ENCODE data around the gene MEP1B.

DNA sequence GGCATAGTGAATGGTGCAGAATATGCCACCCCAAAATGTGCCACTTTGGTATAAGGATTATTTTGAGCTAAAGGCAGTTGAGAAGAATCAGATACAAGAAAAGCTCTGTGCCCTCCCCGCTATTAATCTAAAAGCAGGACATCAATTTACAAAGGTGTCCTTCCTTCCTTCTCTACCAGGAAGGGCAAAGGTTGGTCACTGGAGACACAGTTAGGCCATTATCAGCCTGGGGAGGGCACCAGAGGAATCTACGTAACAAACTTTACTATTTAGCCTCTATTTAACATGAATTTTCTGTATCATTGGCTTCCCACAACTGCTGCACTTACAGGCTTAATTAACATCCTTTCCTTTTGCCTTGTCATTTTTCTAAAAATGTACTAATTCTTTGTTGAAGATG lies 52.6 kb downstream of the MEP1B start:
- TF ChIP-seq, protein P1, sequence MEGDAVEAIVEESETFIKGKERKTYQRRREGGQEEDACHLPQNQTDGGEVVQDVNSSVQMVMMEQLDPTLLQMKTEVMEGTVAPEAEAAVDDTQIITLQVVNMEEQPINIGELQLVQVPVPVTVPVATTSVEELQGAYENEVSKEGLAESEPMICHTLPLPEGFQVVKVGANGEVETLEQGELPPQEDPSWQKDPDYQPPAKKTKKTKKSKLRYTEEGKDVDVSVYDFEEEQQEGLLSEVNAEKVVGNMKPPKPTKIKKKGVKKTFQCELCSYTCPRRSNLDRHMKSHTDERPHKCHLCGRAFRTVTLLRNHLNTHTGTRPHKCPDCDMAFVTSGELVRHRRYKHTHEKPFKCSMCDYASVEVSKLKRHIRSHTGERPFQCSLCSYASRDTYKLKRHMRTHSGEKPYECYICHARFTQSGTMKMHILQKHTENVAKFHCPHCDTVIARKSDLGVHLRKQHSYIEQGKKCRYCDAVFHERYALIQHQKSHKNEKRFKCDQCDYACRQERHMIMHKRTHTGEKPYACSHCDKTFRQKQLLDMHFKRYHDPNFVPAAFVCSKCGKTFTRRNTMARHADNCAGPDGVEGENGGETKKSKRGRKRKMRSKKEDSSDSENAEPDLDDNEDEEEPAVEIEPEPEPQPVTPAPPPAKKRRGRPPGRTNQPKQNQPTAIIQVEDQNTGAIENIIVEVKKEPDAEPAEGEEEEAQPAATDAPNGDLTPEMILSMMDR (IDR thresholded peaks at IDR 0.05), result no peak
- TF ChIP-seq POLR2A (IDR thresholded peaks at IDR 0.05), result no peak
- TF ChIP-seq POLR2AphosphoS5 (IDR thresholded peaks at IDR 0.05), result no peak
